Measurements from ENCODE around the gene CACNA1C.

CACNA1C gene

DNA sequence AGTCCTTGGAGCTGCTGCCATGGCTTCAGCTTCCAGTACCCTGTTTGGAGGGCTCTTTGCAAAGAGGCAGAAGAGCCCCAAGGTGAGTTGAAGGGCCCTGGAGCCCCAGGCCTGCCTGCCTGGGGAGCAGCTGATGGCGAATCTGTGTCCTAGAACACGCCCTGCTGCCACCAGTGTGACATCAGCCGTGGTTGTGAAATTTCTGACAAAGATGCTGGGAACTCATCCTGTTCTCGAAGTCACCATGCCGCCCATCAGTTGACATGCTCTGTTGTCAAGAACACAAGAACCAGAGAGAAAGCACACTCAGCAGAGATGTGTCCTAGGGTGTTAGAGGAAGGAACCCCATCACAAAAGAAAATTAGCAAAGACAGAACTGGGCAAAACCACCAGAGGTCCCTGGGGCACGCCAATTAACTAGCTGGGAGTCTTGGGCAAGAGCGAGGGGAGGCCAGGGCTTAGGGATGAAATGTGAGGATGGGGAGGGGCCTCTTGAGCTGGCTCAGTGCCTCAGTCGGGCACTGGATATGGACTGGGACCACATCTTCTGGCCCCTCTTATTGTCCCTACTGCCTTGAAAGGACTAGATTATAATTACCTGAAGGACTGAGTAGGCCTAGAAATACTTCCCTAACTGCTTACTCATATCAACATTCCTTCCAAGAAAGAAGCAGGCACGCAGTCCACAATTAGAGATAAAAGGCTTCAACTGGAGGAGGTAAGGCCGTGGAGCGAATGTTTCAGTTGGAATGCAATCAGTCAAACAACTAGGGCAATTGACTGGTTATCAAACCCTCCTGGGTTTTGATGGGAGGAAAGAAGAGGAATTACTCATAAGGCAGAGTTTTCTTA is 163.1 kb downstream of the CACNA1C start:
- Histone ChIP-seq H3K4me3 (no peak overlapping the region), H3K27ac (no peak overlapping the region)

DNA sequence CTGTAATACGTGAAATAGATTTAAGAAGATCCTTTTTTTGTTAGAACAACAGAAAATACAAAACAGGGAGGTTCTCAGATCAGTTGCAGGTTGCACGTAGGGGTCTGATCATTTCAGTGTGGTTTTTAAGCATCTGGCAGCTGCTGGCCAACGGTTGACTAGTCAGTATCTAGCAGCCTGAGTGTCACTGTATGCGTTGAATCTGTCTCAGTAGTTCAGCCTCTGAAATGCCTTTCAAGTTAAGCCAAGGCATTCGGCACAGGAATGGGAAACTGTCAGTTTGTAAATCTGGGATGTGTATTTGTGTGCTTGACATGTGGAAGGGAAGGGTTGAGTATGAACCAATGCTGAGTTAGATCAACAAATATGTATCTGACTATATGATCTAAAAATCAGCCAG is 165.9 kb downstream of the CACNA1C start:
- H3K4me3 ChIP-seq: no peak overlapping the region

DNA sequence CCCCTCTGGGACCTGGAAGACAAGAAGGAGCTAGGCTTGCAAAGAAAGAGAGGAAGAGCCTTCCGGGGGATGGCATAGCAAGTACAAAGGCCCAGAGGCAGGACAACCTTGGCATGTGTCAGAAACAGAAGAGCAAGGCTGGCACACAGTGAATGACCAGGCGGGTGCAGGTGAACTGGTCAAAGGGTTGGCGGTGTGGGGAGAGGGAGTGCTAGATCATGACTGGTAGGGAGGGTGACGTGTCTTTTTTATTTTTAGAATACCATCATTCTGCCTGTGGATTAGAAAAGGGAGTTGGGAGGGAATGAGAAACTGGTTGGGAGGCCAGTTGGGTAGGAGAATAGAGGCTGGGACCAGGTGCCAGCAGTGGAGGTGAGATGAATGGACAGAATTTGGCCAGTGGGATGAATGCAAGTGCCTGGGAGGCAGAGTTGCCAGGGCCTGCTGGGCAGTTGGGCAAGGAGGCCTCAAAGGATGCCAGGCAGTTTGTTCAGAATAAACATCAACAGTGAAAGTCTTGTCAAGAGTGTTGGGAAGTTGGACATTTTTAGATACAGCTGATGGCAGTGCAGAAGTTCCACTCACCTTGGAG is 168.3 kb downstream of the CACNA1C start:
- Histone ChIP-seq H3K27ac (no peak overlapping the region), H3K4me3 (no peak overlapping the region)

More for the DNA sequence above, 165.9 kb downstream of the CACNA1C start:
- H3K27ac ChIP-seq: no peak overlapping the region

DNA sequence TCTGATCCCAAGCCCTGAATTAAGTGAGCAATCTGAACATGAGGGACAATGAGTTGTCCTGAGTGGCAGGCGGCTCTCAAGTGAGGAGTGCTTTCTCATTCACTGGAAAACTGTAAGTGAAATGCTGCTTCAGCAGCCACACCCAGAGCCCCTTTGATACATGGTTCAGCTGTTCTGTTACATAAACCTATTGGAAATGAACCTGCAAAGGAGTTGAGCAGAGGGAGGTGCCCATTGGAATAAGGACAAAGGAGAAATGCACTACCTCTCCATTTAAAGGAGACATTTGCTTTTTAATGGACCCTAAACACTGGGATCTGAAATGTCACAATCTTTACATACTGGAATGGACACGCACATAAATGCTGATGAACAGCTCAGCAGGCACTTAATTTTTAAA is 169.9 kb downstream of the CACNA1C start:
- H3K27ac ChIP-seq: no peak overlapping the region
- no peak overlapping the region for H3K4me3 ChIP-seq

DNA sequence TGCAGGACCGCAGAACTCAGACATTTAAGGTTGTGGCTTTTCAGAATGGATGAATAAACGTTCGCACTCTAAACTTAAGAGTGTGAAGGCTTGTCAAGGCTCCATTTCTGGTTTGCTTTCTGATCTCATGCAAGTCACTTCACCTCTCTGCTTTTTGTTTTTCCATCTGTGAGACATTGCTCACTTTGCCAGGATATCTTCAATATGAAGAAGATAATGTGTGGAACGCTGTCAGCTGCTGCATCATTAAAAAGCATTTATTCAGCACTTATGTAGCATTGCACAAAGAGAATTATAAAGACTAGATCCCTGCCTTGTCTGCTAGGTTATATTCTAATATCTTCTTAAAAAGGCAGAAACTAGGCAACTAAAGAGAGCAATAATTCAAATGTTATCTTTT is 172.2 kb downstream of the CACNA1C start:
- Histone ChIP-seq H3K27ac (no peak overlapping the region), H3K4me3 (no peak overlapping the region)

DNA sequence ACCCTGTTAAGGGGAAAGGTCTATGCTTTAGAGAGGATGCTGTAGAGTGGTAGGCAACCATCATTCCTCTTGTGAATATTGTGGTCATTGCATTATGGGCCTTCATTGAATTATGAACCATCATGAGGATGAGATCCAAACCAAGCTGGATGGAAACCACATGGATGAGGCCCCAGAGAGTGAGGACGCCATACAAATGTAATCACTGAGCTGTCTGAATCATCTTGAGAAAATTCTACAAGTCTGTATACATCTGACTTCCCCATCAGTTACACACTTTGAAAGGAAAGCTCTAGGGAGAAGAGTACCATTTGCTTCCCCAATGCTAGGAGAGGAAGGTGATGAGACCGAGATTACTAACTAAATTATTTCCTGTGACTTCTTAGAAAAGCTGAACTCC is 172.9 kb downstream of the CACNA1C start:
- no peak overlapping the region for H3K27ac ChIP-seq
- H3K4me3 ChIP-seq: no peak overlapping the region

DNA sequence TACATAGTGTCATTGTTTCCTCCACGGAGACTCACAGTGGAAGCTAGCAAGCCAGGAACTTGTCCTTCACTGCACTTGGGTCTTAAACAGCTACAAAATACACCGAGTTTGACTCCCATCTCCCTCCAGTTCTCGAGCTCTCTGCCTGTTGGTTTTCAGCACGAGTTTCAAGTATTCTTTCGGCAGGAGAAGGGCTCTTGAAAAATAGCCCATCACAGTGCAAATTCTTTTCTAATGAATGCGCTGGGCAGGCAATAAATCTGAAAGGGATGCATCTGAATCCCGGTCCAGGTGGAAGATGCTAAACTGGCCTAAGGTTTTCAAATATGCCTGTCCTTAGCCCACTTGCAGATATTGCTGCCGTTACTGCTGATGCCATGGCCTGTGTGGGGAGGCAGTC is 173.9 kb downstream of the CACNA1C start:
- Histone ChIP-seq H3K27ac (no peak overlapping the region), H3K4me3 (no peak overlapping the region)

DNA sequence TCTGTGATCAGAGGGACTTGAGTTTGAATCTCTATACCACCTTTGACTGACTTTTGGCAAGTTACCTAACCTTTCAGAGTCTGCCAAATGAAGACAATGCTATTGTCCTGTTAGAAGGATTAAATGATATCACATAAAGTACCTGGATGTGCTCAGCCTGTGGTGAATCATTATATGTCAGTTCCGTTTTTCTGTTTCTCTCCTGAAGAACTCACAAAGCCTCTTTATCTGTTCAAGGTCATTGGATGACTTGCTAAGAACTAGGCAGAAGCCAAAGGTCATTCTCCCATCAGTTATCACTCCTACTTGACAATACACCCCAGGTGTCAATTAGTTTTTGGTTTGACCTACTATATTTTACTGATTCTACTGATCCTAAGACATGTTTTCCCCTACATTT is 174.6 kb downstream of the CACNA1C start:
- Histone ChIP-seq H3K27ac (no peak overlapping the region), H3K4me3 (no peak overlapping the region)

DNA sequence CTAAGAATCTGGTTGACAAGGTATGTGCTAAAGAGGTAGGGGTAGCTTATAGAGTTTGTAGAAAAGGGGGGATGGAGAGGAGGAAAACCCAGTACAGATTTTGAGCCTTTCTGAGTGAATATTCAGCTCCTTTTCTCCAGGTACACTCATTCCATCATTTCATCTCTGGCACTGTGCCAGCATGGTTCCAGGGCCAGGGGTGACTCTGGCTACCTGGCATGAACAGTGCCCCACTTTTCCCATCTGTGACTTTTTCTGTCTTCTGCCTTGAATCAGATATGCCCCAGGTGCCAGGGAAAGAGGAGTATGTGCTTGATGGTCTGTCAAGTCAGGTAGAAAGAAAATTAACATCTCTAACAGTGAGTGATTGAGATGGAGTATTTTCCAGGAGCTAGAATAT is 175.7 kb downstream of the CACNA1C start:
- no peak overlapping the region for H3K27ac ChIP-seq
- no peak overlapping the region for H3K4me3 ChIP-seq

DNA sequence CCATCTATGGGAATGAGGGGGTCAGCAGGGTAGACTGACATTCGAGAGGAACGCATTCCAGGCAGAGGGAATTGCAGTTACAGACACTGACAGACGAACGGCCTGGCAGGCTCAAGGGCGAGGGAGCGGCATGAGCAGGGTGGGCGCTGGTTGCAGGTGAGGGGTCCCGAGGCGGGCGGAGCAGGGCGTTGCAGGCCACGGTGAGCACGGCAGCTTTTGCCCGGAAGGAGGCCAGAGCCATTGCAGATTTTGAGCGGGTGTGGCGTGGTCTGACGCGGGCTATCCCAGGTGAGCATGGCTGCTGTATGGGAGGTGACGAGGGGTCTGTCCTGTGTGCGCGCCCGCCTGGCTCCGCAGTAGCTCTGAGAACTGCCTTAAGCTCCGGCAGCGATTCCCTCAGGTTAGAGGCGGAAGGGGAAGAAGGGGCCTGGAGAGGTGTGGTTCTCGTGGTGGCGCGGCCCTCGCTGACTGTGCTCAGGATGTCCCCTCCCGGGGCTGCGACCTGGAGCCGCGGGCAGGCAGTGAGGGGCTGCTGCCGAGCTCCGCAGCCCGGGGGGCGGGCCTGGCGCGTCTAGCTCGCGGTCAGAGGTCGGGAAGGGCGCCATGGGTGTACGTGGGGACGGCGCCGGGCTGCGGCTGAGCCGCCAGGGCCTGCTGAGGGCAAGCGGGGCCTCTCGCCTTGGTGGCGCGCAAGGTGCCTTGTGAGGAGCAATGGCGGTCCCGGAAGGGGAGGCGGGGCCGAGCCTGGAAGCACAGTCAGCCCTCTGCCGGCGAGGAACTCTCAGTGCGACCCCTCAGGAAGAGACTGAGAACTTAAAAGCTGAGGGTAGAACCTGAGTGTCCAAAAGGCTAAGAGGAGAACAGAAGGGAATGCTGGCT is 177.1 kb downstream of the CACNA1C start:
- Histone ChIP-seq H3K4me3 (peak overlapping the region in 1 of 7 experiments; percentile 15), H3K27ac (peak overlapping the region in 1 of 21 experiments; percentile 19)

DNA sequence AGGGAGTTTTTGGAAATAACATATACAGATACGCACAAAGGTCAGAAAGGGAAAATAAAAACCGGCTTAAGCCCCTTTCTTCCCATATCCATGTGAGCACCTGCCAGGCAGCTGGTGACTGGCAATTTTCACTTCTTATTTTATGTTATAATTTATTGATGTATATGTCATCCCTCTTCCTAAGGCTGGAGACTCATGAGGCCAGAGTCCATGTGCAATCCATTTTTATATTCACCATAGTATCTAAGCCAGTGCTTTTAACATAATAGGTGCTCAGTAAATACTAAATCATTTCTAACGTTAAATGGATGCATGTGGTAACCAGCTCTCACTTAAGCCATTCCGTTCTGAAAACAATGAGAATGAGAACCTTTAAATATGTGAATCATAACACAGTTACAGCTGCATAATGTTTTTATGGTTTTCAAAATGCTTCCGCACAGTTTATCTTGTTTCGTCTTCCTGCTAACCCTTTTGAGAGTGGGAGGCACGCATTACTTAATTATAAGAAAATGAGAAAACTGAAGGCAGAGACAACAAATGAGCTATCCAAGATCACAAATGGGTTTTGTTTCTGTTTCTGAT is 178.3 kb downstream of the CACNA1C start:
- Histone ChIP-seq H3K4me3 (no peak overlapping the region), H3K27ac (no peak overlapping the region)

DNA sequence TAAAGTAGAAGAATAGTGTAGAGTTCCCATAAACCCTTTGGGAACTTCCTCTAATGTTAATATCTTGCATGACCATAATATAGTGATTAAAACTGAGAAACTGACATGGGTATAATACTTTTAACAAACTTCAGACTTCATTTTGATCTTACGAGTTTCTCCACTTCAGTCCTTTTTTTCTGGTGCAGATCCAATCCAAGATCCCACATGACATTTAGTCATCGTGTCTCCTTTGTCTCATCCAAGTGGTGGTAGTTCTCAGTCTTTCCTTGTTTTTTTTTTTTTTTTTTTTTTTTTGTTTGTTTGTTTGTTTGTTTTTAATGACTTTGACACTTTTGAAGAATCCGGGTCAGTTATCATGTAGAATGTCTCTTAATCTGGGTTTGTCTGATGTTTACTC is 179.2 kb downstream of the CACNA1C start:
- no peak overlapping the region for H3K27ac ChIP-seq
- H3K4me3 ChIP-seq: no peak overlapping the region

DNA sequence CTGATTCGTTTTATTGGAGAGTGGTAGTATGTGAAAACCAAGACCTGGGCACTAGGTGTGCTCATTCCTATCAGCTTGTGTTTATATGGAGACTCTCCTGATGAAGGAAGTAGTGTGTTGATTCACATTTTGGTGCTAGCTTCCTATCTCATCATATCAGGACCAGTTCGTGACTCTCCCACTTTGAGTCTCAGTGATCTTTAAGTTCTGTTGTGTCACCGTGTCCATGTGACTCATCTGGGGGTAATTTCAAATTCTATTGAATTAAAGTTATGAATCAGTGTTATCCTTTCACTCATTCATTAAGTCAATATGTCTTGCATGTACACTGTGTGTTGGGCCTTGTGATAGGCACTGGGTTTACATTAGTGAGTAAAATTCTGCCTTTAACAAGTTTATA is 180.2 kb downstream of the CACNA1C start:
- Histone ChIP-seq H3K4me3 (no peak overlapping the region), H3K27ac (no peak overlapping the region)

DNA sequence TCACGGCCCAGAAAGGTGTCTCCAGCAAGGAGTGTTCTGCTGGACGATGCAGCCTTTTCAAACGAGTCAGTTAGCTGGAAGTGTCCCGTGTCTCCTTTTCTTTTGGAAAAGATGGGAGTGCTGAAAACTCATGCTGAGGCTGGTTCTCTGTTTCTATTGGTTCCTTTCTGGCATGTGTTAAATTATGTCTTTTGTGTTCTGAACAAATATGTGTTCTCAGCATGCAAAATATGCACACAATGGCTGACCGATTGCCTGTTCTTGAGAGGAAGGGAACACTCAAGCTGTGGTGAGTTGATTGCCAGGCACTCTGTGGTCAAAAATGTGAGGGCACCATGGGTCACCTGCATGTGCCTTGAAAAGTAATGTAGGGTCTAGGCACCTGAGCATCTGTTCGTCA is 181.3 kb downstream of the CACNA1C start:
- H3K4me3 ChIP-seq: no peak overlapping the region
- no peak overlapping the region for H3K27ac ChIP-seq

DNA sequence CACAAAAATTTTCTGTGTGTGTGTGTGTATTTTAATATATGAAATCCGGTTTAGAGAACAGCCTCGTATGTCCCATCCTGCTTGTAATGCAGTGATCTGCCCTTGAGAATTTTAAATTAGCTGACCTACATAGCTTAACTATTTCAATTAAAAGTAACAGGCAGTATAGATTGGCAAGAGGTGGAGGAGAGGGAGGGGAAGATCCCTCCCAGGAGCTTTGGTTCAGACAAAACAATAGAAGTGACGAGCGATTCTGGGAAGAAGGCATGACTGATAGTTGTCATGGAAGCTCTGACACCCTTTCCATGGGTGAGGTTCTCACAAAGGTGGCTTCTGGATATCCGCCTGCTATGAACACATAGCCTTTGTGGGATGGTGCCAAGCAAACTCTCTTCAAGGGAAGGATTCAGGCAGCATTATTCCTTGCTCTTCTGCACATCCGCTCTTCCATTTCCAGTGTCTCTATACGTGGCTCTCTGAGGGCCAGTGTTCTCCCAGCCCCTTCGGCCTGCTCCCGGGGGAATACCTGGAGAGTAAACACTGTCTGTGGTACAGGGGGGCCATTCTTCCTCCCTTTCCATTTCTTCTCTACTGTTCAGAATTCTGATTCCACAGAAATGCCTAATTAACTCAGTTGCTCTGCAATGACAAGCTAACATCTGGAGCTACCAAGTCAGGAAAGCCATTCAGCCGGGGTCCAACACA is 182.0 kb downstream of the CACNA1C start:
- H3K4me3 ChIP-seq: no peak overlapping the region
- H3K27ac ChIP-seq: no peak overlapping the region

DNA sequence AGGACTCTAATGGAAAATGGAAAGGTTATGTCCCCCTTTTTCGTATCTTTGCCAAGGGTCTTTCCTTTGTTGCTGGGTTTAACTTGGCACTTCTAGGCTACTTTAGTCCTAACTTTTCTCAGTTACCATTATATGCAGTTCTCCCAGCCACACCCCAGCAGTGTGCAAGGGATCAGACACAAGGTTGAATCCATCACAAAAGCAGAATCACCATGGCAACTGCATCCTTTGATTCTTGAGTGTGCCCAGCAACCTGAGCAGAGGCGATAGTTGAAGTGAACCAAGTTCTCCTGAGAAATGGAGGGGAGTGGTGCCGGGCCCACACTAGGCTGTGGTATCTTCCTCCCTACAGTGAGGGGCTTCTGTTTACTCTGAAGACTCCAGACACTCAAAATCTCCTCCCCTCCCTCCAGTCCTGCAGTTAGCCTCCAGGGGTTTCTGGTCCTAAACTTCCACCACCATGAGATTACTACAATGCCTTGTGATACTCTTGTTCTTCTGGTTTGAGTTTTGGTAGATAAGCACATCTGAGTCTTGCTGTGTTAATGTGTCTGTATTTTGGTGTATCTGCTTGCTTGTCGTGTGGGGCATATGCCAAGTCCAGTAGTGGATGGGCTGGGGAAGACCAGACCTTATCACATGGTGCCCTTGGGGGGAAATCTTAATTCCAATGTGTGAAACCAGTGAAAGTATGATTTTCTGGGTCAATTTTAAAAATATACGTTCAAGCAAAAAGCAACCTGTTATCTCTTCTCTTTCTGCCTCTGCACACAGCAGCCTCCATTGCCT is 183.9 kb downstream of the CACNA1C start:
- H3K27ac ChIP-seq: no peak overlapping the region
- no peak overlapping the region for H3K4me3 ChIP-seq

DNA sequence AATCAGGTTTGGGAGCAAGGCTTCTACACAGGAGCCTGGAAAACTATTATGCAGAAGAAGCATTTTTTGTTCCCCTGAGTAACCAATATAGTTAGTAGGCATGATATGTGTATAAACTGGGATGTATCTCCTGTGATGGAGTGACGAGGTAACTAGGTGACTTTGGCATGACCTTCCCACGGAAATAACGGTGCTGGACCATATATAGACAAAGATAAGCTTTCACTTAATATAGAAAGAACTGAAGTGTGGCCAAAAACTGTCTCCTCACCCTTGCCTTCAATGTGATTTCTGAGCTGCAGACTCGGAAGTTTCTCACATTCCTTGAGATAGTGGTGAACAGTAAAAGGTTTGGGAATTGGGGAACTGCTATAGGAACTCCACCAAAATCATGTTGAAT is 185.3 kb downstream of the CACNA1C start:
- Histone ChIP-seq H3K27ac (no peak overlapping the region), H3K4me3 (no peak overlapping the region)

DNA sequence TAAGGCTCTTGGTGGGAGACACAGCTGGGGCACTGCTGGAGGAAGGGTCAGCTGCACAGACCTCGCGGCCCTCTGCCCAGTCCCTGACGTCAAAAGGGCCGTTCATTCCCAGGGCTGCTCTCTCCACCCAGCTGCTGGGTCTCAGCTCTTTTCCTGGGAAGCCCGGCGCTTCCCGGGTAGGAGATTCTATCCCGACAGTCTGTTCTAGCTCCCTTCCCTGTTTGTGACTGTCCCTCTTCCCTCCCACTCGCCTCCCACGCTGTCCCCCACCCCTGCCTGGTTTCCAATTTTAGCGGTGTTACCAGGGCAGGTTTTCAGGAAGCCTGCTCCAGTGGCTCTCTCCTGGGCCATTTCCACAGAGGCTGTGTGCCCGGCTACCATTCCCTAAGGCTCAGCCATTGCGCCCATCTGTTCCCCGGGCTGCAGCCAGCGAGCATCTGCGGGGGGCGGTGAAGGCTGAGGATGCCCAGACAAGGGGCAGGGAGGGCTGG is 186.6 kb downstream of the CACNA1C start:
- no peak overlapping the region for H3K4me3 ChIP-seq
- H3K27ac ChIP-seq: no peak overlapping the region

DNA sequence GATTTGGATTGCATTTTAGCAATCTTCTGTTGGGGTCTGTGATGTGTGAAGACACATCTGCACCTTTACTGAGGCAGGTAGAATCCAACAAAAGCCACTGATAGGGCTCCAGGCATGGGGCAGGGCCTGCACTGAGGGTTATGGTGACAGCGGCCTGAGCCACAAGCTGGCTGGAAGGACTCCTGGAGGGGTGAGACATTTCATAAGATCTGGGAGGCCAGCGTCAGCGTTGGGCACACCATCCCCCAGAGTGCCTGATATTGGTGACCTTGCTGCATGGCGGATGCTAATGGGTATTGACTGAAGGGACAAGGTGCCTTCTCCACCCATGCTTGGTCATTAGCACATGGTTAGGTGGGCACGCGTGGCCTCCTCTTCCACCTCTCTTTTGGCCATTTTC is 187.6 kb downstream of the CACNA1C start:
- Histone ChIP-seq H3K4me3 (no peak overlapping the region), H3K27ac (no peak overlapping the region)
